Activated T-cell treated with anti-CD3 and anti-CD28 coated beads, Interleukin-2, amount 50 U/mL, for 4 hours (primary cell): ENCODE results near the gene OXSM. TPM values are rescaled to one million over a fixed set of nuclear protein-coding genes. Genes with fewer than 3 reads are reported as not detected.

Source experiments
- ATAC-seq, 2 donors: fragments of 200-7000 bp; cut with Tn5 transposase; one replicate each; pipeline ENCODE4 v1.10.0; 2021
- DNase-seq: peaks from one replicate; pipeline ENCODE4 v3.0.0-alpha.2; 2020
- H3K27me3 Mint-ChIP-seq: one replicate; pipeline ENCODE4 v1.8.0; 2021; ENCODE audit warnings: low read depth, mixed read lengths
- H3K36me3 Mint-ChIP-seq: one replicate; pipeline ENCODE4 v1.8.0; 2022; ENCODE audit warnings: mixed read lengths; ENCODE audit not compliant: insufficient read depth
- H3K4me1 Mint-ChIP-seq: one replicate; pipeline ENCODE4 v1.8.0; 2021; ENCODE audit warnings: low read depth, mixed read lengths
- H3K4me3 Mint-ChIP-seq: one replicate; pipeline ENCODE4 v1.8.0; 2021; ENCODE audit warnings: mild to moderate bottlenecking, moderate library complexity, mixed read lengths
- H3K9me3 Mint-ChIP-seq: one replicate; pipeline ENCODE4 v1.8.0; 2021; ENCODE audit warnings: mixed read lengths
- total RNA-seq, 3 donors: library from RNA; stranded (reverse); gene quantifications; one replicate each; pipeline ENCODE4 v1.2.1, GENCODE V29; 2021

OXSM gene
- total RNA-seq, 3 donors from 2014 or later, result 11.4 to 12.0 (median 11.6) TPM

DNA sequence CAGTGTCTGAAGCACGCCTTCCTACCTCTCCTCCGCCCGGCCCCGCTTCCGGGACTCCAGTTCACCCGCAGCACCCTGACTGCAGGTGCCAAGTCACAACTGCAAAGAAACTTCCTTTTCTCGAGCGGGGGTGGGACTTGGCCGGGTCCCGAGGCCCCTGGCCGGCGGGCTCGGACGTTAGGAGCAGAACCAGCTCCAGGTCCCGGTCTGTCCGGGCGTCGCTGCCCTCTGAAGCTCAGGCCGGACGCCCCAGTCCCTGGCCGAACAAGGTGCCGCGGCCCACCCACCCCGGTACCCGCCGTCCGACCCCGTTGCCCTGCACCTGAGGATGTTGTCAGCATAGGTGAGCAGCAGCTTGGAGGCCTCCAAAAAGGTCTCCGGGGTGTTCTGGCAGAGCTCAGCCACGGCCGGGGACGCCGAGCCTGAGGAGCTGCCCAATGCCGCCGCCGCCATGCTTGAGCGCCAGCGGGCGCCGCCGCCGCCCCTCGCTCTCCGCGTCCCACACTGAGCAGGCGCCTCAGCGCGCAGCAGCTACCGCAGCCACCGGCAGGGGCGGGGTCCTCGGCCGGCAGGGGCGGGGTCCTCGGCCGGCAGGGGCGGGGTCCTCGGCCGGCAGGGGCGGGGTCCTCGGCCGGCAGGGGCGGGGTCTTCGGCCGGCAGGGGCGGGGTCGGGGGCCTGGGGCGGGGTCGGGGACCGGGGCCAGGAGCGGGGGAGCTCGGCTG lies 6.8 kb upstream of the OXSM start, which contains the start of gene NGLY1:
NGLY1 (minus strand) TSS at position 506 of the 723 bp plus-strand sequence; CDS start at position 453, 53 bp downstream.
- H3K27me3 Mint-ChIP-seq, result no peaks in the 10 kb centered on the region
- peaks cover 4% of the 10 kb centered on the region for H3K36me3 Mint-ChIP-seq
- ATAC-seq (peak; percentile 93 to 96), DNase-seq (peak; percentile 83)
- peak within 1 kb of the TSS; percentile 87 for H3K4me3 Mint-ChIP-seq
- H3K4me1 Mint-ChIP-seq, result peaks cover 41% of the 10 kb centered on the region
- no peaks in the 10 kb centered on the region for H3K9me3 Mint-ChIP-seq

DNA sequence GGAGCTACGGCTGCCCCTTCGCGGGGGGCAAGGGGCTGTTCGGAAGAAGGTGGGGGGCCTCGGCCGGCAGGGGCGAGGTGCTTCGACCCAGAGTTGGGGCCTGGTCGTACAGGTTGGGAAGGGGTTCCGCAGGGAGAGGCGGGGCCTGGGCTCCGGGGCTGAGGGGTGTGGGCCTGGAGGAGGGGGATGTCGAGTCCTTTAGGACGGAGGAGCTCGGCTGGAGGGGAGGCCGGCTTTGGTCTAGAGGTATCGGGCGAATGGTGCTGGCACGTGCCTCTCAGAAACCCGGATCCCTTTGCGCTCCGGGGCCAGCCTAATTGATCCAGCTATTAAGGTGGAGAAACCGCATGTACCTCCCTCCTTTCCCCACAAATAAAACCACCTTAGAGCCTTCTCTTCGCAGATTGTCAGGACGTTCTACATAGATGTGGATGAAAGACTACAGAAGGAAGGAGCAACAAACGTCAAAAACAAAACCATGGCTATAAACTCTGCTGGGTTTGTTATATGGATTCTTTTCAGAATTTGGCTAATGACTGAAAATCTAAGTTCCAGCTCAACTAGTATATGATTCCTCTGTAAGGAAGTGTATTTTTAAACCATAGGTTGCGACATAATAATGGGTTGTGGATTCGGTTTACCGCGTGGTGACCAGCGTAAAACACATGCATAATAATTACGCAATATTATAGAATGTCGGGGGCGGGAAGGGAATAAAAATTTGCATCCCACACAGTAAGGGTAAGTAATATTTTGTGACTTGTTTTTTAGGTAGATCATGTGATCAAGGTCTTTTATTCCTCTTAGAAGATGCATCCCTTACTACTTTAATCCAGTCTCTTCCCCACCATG lies 6.0 kb upstream of the OXSM start:
- no peak for DNase-seq
- peak; percentile 37 to 44 for ATAC-seq

DNA sequence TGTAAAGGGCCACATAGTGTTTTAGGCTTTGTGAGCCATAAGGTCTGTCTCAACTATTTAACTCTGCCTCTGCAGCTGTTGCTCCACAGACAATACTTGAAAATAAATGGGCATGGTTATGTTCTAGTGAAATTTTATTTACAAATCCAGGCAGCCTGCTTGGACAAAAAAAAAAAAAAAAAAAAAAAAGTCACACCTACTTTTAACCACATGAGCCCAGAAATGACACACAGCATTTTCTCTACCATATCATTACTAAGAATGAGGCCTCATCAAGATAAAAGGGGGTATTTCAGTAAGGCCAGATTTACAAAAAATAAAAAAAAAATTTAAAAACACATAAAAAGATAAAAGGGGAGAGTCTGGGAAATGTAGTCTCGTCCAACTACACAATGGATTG lies 4.9 kb upstream of the OXSM start:
- Mint-ChIP-seq H3K4me3 (no peak overlapping the region), H3K27me3 (no peaks in the 10 kb centered on the region), H3K4me1 (peaks cover 48% of the 10 kb centered on the region), H3K36me3 (no peaks in the 10 kb centered on the region), H3K9me3 (no peaks in the 10 kb centered on the region)
- no peak for DNase-seq
- no peak for ATAC-seq

More for the DNA sequence above, 6.0 kb upstream of the OXSM start:
- Mint-ChIP-seq H3K36me3 (no peaks in the 10 kb centered on the region), H3K4me1 (peaks cover 44% of the 10 kb centered on the region), H3K27me3 (no peaks in the 10 kb centered on the region), H3K9me3 (no peaks in the 10 kb centered on the region), H3K4me3 (peak overlapping the region; percentile 82)

DNA sequence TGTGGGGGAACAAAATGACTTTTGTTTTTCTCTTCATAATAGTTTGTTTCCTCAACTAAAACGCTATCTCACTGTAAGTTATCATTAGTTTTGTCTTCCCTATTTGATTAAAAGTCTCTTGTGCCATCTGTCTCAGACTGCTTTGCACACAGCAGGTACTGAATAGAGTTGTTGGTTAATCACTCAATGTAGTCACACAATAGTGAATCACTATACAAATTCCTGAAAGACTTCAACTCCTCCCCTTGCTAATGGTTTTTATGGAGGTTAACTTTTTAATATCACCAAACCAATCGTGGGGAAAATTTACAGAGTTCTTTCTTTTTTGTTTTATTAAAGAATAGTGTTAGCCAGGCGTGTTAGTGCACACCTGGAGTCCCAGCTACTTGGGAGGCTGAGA lies 4.1 kb upstream of the OXSM start:
- Mint-ChIP-seq H3K27me3 (no peaks in the 10 kb centered on the region), H3K36me3 (no peaks in the 10 kb centered on the region), H3K4me1 (peaks cover 45% of the 10 kb centered on the region), H3K4me3 (no peak overlapping the region), H3K9me3 (no peaks in the 10 kb centered on the region)
- ATAC-seq (no peak), DNase-seq (no peak)

DNA sequence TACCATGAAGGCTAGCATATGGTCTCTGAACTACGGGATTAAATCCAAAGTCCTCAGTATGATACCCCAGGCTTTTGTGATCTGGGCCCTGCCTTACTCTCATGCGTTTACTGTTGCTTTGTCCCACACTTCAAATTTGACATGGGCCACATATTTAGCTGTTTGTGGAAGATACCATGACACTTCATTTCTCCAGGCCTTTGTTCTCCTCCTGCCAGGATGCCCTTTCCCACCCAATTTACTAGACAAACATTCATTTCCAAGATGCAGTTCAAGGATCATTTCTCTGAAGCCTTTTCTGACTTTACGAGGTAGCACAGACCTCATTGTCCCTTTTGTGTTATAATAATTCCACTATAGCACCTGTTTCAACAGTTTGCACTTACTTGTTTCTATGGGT lies 2.2 kb upstream of the OXSM start:
- Mint-ChIP-seq H3K36me3 (no peaks in the 10 kb centered on the region), H3K4me1 (peaks cover 43% of the 10 kb centered on the region), H3K4me3 (no peak overlapping the region), H3K27me3 (no peaks in the 10 kb centered on the region), H3K9me3 (no peaks in the 10 kb centered on the region)
- no peak for DNase-seq
- no peak for ATAC-seq

DNA sequence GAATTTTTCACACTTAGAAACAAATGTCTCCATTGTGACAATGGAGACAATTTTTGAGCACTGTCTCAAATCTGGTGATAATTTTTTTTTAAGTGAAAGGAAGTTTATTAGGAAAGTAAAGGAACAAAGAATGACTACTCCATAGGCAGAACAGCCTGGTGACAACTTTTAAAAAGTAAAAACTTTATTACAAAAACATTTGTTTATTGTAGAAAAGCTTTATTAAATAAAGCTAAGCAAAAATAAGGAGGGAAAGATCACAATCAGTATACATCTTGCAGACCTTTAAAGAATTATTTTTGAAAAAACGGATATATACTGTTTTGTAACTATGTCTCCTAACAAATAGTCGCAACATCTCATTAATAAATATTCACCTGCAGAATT lies 688 bp upstream of the OXSM start:
- peaks cover 42% of the 10 kb centered on the region for H3K4me1 Mint-ChIP-seq
- ATAC-seq, result no peak
- no peaks in the 10 kb centered on the region for H3K27me3 Mint-ChIP-seq
- H3K36me3 Mint-ChIP-seq, result peaks cover 3% of the 10 kb centered on the region
- H3K9me3 Mint-ChIP-seq, result no peaks in the 10 kb centered on the region
- peak overlapping the region; percentile 90 for H3K4me3 Mint-ChIP-seq
- no peak for DNase-seq

DNA sequence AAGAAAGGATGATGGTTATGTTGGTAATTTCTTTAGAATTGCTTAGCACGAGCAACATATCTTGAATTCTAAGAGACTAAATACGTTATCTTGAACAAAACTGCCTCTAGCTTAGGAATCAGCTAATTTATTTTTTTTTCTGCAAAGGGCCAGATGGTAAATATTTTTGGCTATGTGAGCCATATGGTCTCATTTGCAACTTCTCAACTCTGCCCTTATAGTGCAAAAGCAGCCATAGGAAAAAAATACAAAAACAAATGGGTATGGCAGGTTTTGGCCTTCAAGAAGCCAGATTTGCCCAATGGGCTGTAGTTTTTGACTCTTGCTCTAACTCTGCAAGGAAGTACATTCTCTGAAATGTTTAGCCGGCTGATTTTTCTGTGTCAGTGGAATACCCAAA lies 11.9 kb downstream of the OXSM start:
- Mint-ChIP-seq H3K4me1 (no peaks in the 10 kb centered on the region), H3K4me3 (no peak overlapping the region), H3K36me3 (peaks cover 1% of the 10 kb centered on the region), H3K27me3 (peaks cover 4% of the 10 kb centered on the region), H3K9me3 (no peaks in the 10 kb centered on the region)
- ATAC-seq, result no peak
- DNase-seq, result no peak

DNA sequence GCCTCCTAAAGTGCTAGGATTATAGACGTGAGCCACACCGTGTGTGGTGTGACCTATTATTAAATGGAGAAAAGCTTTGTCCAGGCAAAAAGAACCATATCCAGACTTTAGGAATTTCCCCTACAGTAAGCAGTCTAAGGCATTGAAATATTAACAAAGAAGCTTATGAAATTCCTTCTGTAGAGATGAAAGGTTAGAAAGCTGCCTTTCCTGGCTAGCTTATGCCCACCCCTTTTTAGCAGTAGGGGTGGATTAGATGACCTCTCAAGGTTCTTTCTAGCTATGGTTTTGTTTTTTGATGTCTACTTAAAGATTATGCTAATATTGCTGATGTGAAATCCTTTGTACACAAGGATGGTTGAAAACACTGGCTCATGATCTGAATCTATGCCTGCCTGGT lies 13.9 kb downstream of the OXSM start:
- no peak for ATAC-seq
- peaks cover 1% of the 10 kb centered on the region for H3K36me3 Mint-ChIP-seq

DNA sequence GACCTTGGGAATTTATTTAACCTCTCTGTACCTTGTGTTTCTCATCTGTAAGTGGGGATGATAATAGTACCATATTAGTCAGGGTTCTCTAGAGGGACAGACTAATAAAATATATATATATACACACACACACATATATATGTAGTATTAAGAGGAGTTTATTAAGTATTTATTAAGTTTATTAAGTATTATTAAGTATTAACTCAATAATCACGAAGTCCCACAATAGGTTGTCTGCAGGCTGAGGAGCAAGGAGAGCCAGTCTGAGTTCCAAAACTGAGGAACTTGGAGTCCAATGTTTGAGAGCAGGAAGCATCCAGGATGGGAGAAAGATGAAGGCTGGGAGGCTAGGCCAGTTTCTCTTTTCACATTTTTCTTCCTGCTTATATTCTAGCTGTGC lies 14.8 kb downstream of the OXSM start:
- H3K4me1 Mint-ChIP-seq, result no peaks in the 10 kb centered on the region
- H3K27me3 Mint-ChIP-seq, result peaks cover 15% of the 10 kb centered on the region
- DNase-seq (no peak), ATAC-seq (no peak)
- H3K36me3 Mint-ChIP-seq, result peaks cover 1% of the 10 kb centered on the region
- H3K9me3 Mint-ChIP-seq, result no peaks in the 10 kb centered on the region
- no peak overlapping the region for H3K4me3 Mint-ChIP-seq

More for the DNA sequence above, 13.9 kb downstream of the OXSM start:
- no peaks in the 10 kb centered on the region for H3K9me3 Mint-ChIP-seq
- H3K27me3 Mint-ChIP-seq, result peaks cover 12% of the 10 kb centered on the region
- no peaks in the 10 kb centered on the region for H3K4me1 Mint-ChIP-seq
- no peak overlapping the region for H3K4me3 Mint-ChIP-seq
- DNase-seq, result no peak

DNA sequence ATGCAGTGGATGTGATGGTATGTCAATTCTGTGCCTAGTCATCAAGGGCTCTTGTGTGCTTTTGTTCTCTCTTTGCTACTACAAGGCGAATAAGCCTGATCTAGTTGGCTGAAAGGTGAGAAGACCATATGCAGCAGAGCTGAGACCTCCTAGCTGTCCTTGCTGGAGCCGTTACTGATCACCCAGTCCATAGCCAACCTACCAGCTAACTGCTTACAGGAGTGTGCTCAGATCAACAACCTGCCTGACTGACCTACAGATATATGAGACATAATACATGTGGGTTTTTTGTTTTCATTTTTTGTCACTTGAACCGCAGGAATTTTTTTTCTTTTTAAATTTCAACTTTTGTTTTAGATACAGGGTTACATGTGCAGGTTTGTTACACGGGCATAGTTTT lies 22.8 kb downstream of the OXSM start:
- Mint-ChIP-seq H3K9me3 (no peaks in the 10 kb centered on the region), H3K4me3 (no peak overlapping the region), H3K27me3 (peaks cover 10% of the 10 kb centered on the region), H3K36me3 (no peaks in the 10 kb centered on the region), H3K4me1 (no peaks in the 10 kb centered on the region)
- DNase-seq, result no peak
- no peak for ATAC-seq

DNA sequence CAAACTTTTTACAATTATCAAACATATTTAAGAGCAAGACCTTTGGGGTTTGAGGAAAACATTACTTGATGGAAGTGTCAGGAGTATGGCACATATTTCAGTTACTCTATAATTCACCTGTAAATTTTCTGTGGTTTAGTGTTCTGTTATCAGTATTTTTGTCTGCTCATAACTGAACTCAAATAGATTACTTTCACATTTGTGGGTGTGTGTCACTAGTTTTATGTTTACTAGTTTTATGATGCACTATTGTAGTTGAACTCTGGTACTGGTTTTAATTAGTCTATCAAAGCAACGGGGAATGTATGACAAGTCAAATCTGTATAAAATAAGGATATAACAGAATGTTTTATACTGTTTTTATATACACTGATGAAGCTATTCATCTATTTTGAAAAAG lies 27.2 kb downstream of the OXSM start:
- H3K9me3 Mint-ChIP-seq, result no peaks in the 10 kb centered on the region
- H3K36me3 Mint-ChIP-seq, result no peaks in the 10 kb centered on the region
- H3K27me3 Mint-ChIP-seq, result peaks cover 4% of the 10 kb centered on the region
- DNase-seq (no peak), ATAC-seq (peak; percentile 74 to 82)
- H3K4me3 Mint-ChIP-seq, result no peak overlapping the region
- H3K4me1 Mint-ChIP-seq, result no peaks in the 10 kb centered on the region

DNA sequence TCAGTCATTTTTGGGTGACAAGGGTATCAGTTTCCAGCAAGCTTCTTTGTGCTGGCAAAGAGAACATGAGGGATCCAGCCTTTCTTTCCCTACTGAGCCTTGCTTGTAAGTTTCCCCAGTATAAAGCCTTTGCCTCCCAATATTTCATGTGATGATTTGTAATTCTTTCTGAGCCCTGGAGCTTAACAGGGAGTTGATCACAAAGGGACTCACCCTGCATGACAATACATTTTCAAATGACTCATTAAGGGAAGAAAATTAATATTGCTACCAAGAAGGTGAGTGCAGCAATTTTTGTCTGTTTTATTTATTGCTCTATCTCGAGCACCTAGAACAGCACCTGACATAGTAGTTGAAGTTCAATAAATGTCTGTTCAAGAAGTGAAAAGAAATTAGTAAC lies 27.7 kb downstream of the OXSM start:
- Mint-ChIP-seq H3K4me1 (no peaks in the 10 kb centered on the region), H3K4me3 (no peak overlapping the region), H3K36me3 (no peaks in the 10 kb centered on the region), H3K9me3 (no peaks in the 10 kb centered on the region), H3K27me3 (peaks cover 4% of the 10 kb centered on the region)
- DNase-seq (no peak), ATAC-seq (peak in 1 of 2 donors; percentile 32)

DNA sequence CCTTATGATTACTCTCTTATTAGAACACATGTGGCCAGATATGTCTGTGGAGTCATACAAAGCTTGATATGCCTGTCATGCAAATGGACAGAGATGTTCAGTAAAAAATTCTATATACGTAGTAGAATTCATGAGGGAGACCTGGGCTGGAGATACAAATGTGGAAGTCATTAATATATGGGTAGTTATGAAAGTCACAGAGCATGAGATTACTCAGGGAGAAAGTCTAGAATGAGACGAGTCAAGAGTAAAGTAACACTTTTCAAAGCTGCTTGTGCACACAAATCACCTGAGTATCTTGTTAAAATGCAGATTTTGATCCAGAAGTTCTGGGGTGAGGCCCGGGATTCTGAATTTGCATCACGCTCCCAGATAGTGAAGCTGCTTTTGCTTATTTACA lies 28.4 kb downstream of the OXSM start:
- peaks cover 3% of the 10 kb centered on the region for H3K27me3 Mint-ChIP-seq
- no peak overlapping the region for H3K4me3 Mint-ChIP-seq
- no peak for ATAC-seq
- H3K4me1 Mint-ChIP-seq, result no peaks in the 10 kb centered on the region
- H3K36me3 Mint-ChIP-seq, result no peaks in the 10 kb centered on the region
- H3K9me3 Mint-ChIP-seq, result no peaks in the 10 kb centered on the region
- no peak for DNase-seq

DNA sequence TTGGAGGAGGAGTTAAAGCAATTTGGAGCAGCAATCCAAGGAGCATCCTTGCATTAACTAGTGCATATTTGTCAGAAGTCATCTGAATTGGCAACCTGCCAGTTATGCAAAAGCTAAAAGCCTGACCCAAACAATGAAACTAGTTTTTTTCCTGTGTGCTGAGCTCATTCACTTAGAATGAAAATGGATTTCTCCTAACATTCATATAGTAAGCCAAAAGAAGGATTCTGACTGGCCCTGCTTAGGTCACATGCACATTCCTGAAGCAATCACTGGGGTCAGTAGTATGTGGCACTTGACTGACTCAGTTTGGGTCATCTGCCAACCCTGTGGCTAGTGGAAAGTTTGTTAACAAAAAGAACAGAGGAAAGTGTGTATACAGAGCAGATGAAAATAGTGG lies 30.5 kb downstream of the OXSM start:
- H3K4me1 Mint-ChIP-seq, result no peaks in the 10 kb centered on the region
- H3K27me3 Mint-ChIP-seq, result no peaks in the 10 kb centered on the region
- no peak for ATAC-seq
- no peaks in the 10 kb centered on the region for H3K36me3 Mint-ChIP-seq
- no peak for DNase-seq
- H3K4me3 Mint-ChIP-seq, result no peak overlapping the region
- no peaks in the 10 kb centered on the region for H3K9me3 Mint-ChIP-seq
